GM21528 (cell line): Measurements from ENCODE around the gene AQP6.
"Not testable (repeated sequence)": the region's sequence is repeated elsewhere in the genome, so short reads cannot be mapped to it uniquely, and the experiment has no call there.

Experiments
- ATAC-seq: cut with Tn5 transposase; IDR thresholded peaks from one replicate; pipeline ENCODE4 v1.9.1; 2021; ENCODE audit warnings: mild to moderate bottlenecking, moderate library complexity; ENCODE audit not compliant: unreplicated experiment, low FRiP score

AQP6 gene

GRCh38 chr12:49985981-49986380 is 13.2 kb downstream of the AQP6 start:
- no peak for ATAC-seq

GRCh38 chr12:49986476-49986875 is 13.7 kb downstream of the AQP6 start:
- not testable (repeated sequence) for ATAC-seq

GRCh38 chr12:49987625-49988303 is 15.0 kb downstream of the AQP6 start:
- no peak for ATAC-seq

- ATAC-seq = not testable (repeated sequence)
These were observed 16.7 kb downstream of the AQP6 start for GRCh38 chr12:49989400-49989799.

- ATAC-seq = no peak
These were observed 17.5 kb downstream of the AQP6 start for GRCh38 chr12:49990273-49990672.

- ATAC-seq = no peak
These were observed 25.7 kb downstream of the AQP6 start for GRCh38 chr12:49998453-49998852.

GRCh38 chr12:50003595-50003994 is 30.8 kb downstream of the AQP6 start:
- ATAC-seq = no peak

GRCh38 chr12:50004696-50005095 is 31.9 kb downstream of the AQP6 start:
- ATAC-seq = no peak

GRCh38 chr12:50005175-50005574 is 32.4 kb downstream of the AQP6 start:
- no peak for ATAC-seq

- ATAC-seq = no peak
These were observed 33.5 kb downstream of the AQP6 start for GRCh38 chr12:50006280-50006679.

- ATAC-seq = no peak
These were observed 34.2 kb downstream of the AQP6 start for GRCh38 chr12:50006754-50007442.

GRCh38 chr12:50013361-50014147 is 40.8 kb downstream of the AQP6 start:
- ATAC-seq = no peak

GRCh38 chr12:50014342-50014741 is 41.6 kb downstream of the AQP6 start:
- no peak for ATAC-seq

GRCh38 chr12:50016501-50017475 is 44.0 kb downstream of the AQP6 start:
- no peak for ATAC-seq

- no peak for ATAC-seq
These were observed 44.9 kb downstream of the AQP6 start for GRCh38 chr12:50017641-50018040.

GRCh38 chr12:50018154-50018553 is 45.4 kb downstream of the AQP6 start:
- no peak for ATAC-seq

- no peak for ATAC-seq
These were observed 46.2 kb downstream of the AQP6 start for GRCh38 chr12:50018968-50019367.

- ATAC-seq = no peak
These were observed 46.8 kb downstream of the AQP6 start for GRCh38 chr12:50019524-50019923.

GRCh38 chr12:50021031-50021430 is 48.3 kb downstream of the AQP6 start:
- no peak for ATAC-seq

GRCh38 chr12:50022903-50023302 is 50.2 kb downstream of the AQP6 start:
- no peak for ATAC-seq
